Ovary (tissue), 9 donors: ENCODE measurements around the gene HAL. TPM values are rescaled to one million over a fixed set of nuclear protein-coding genes. Genes with fewer than 3 reads are reported as not detected.
"Not testable (repeated sequence)": the region's sequence is repeated elsewhere in the genome, so short reads cannot be mapped to it uniquely, and the experiment has no call there.

ENCODE experiments used
- DNase-seq, 5 donors: peaks; one replicate each; pipeline ENCODE4 v3.0.0-alpha.2; 2019 to 2020
- H3K27ac ChIP-seq, 2 donors: fragments of 200-600 bp; one replicate each; pipeline versions ENCODE4 v1.5.1 to v1.8.0; 2019 to 2022
- H3K27me3 ChIP-seq: fragments of 200-600 bp; one replicate; pipeline ENCODE4 v1.8.0; 2022
- H3K36me3 ChIP-seq: fragments of 200-600 bp; sonication (generic); one replicate; pipeline ENCODE4 v1.5.1; 2019
- H3K4me1 ChIP-seq: one replicate; pipeline ENCODE4 v1.8.1; 2013; ENCODE audit warnings: mild to moderate bottlenecking, moderate library complexity; ENCODE audit not compliant: insufficient read depth
- H3K4me3 ChIP-seq: fragments of 200-600 bp; sonication (generic); one replicate; pipeline ENCODE4 v1.5.1; 2017
- H3K9me3 ChIP-seq, 2 donors: fragments of 200-600 bp in 1 of 2; sonication (generic) in 1 of 2; one replicate each; pipeline versions ENCODE4 v1.5.1 to v1.8.1; 2013 to 2019; ENCODE audit warnings: mild to moderate bottlenecking in 1 of 2, moderate library complexity in 1 of 2
- CTCF ChIP-seq, 3 donors: fragments of 450-650 bp in 2 of 3; fragments of 200-600 bp in 1 of 3; IDR thresholded peaks; one replicate each; pipeline versions ENCODE4 v1.5.1 to v1.8.0; 2016 to 2022; ENCODE audit warnings: antibody characterized with exemption in 3 of 3, mild to moderate bottlenecking in 1 of 3
- EP300 ChIP-seq: sonication (generic); formaldehyde crosslinking; IDR thresholded peaks from one replicate; pipeline ENCODE4 v1.6.1; 2017; ENCODE audit warnings: antibody characterized with exemption
- POLR2A ChIP-seq: fragments of 450-650 bp; IDR thresholded peaks from one replicate; pipeline ENCODE4 v1.6.1; 2017; ENCODE audit warnings: antibody characterized with exemption, mild to moderate bottlenecking, moderate library complexity
- WGBS, 3 donors: extraction: QIAGEN DNeasy Blood & Tissue Kit in 1 of 3; methylation state at CpG; one replicate each; pipeline versions ENCODE4 v1.1.5 to v1.1.7; 2013 to 2017; 5-methylcytosine and 5-hydroxymethylcytosine counted together
- intact Hi-C, 4 donors: fragments of 100-400 bp; cut with DNase I; formaldehyde crosslinking; loops; one replicate each; pipeline versions ENCODE4 v1.11.0 to v1.15.1; 2022 to 2023
- polyA plus RNA-seq, 2 donors: library from polyadenylated mRNA; stranded (reverse); fragments of 200-250 nt in 1 of 2; fragments of 350-450 nt in 1 of 2; fragmentation: Illumina TruSeq in 1 of 2; extraction: RNeasy Lipid Tissue Mini Kit (QIAGEN cat#74804) in 1 of 2; gene quantifications; one replicate each; pipeline ENCODE4 v1.2.3, GENCODE V29; 2013 to 2014
- total RNA-seq, 7 donors: library from RNA; depleted of rRNA in 2 of 7; stranded (reverse); fragments of >200 nt in 2 of 7; fragmentation: NEBNext Ultra II Directional in 3 of 7; extraction: Animal tissue kit (Norgen Biotek cat#: 25700) in 3 of 7; gene quantifications; one replicate each; pipeline versions ENCODE4 v1.1.0 to v1.2.4, GENCODE V29; 2016 to 2023
- donor health status: DM: no; HTN: no; CAD: no; lungs with moderate emphysema.
- donor health status: DM: no; HTN: no; CAD: no.
- donor health status: Bipolar disorder and iron deficiency.
- donor health status: DM: yes; HTN: yes; CAD: no.
- donor health status: DM: no; HTN: no; CAD: no.
- donor health status: DM: yes; HTN: yes; CAD: no.

Gene HAL
- total and polyA plus RNA-seq, 9 donors, result 0.08 to 2.9 (median 0.64) TPM

DNA sequence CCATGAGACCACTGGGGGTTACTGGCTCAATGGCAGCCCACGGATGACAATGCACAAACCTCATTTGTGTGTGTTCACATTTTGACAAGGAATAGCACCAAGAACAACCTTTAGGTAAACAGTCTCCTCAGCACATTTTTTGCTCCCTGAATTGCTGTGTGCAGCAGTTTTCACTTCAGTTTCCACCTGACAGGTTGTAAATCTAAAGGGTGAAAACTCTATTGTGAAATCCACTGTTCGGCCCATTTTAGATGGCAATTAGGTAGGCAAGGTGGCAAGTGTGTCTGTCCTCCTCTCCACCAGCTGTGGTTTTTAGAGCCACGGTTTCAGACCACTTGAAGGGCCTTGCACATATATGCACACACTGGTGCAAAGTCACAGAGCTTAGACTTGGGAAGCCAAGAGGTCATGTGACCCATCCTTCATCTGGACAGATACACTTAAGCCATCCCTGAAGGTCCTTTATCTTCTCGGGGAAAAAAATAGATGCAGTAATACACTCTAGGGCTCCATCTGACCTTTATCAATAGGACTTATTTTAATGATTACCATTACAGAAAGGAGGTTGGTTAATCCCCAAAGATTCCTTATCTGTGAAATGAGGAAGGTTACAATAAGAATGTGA, 23.2 kb downstream of the HAL start:
- Histone ChIP-seq H3K9me3 (no peaks in the 10 kb centered on the region), H3K4me3 (no peak overlapping the region), H3K27me3 (no peaks in the 10 kb centered on the region), H3K27ac (no peak overlapping the region), H3K4me1 (no peaks in the 10 kb centered on the region), H3K36me3 (no peaks in the 10 kb centered on the region)
- intact Hi-C loops, result no loop called here
- 51 to 65% (median 59%) methylated on average over 4 of the region's 4 CpGs for WGBS, 3 donors
- no peak for DNase-seq
- TF ChIP-seq EP300 (no peak), POLR2A (no peak), CTCF (IDR thresholded peaks at IDR 0.05) (no peak)

- 56 to 68% (median 59%) methylated on average over 7 of the region's 7 CpGs for WGBS, 3 donors
- Histone ChIP-seq H3K27me3 (no peaks in the 10 kb centered on the region), H3K4me3 (no peak overlapping the region), H3K36me3 (no peaks in the 10 kb centered on the region), H3K9me3 (no peaks in the 10 kb centered on the region), H3K27ac (no peak overlapping the region), H3K4me1 (no peaks in the 10 kb centered on the region)
- DNase-seq, result no peak
- intact Hi-C loops, result no loop called here
- TF ChIP-seq POLR2A (no peak), CTCF (IDR thresholded peaks at IDR 0.05) (no peak), EP300 (no peak)
Measured at GRCh38 chr12:95970905-95971304, 25.2 kb downstream of the HAL start.

DNA sequence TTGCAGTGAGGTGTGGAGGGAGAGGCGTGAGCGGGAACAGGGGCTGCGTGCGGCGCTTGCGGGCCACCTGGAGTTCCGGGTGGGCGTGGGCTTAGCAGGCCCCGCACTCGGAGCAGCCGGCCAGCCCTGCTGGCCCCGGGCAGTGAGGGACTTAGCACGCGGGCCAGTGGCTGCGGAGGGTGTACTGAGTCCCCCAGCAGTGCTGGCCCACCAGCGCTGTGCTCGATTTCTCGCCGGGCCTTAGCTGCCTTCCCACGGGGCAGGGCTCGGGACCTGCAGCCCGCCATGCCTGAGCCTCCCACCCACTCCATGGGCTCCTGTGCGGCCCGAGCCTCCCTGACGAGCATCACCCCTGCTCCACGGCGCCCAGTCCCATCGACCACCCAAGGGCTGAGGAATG, 27.0 kb downstream of the HAL start:
- H3K4me3 ChIP-seq, intact Hi-C loops, DNase-seq, H3K4me1 ChIP-seq, H3K36me3 ChIP-seq, H3K27me3 ChIP-seq, H3K9me3 ChIP-seq, H3K27ac ChIP-seq: not testable (repeated sequence)
- 95% methylated on average over 24 to 28 of the region's 28 CpGs for WGBS, 3 donors

DNA sequence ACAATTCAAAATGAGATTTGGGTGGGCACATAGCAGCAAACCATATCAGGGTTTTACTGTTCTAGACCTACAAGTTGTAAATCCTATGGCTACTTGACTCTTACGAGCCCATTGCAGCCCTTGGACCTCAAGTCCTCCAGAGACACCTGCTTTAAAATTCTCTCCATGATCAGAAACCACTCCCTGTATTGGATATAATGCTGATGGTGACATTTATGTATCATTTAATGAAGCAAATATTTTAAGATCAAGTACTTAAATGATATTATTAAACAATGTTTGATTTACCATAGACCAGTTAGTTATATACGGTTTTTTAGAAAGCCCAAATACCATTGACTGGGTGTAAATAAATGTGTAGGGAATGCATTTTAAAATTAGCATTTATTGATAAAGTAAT, 28.8 kb downstream of the HAL start:
- no peaks in the 10 kb centered on the region for H3K27me3 ChIP-seq
- no peak for DNase-seq
- no peaks in the 10 kb centered on the region for H3K9me3 ChIP-seq
- 91 to 93% (median 92%) methylated on average over 2 of the region's 2 CpGs for WGBS, 3 donors
- TF ChIP-seq CTCF (IDR thresholded peaks at IDR 0.05), result no peak
- no peak for TF ChIP-seq POLR2A
- no peak for TF ChIP-seq EP300
- no peaks in the 10 kb centered on the region for H3K4me1 ChIP-seq
- H3K27ac ChIP-seq, result no peak overlapping the region
- no peaks in the 10 kb centered on the region for H3K36me3 ChIP-seq
- intact Hi-C loops, result no loop called here
- no peak overlapping the region for H3K4me3 ChIP-seq

DNA sequence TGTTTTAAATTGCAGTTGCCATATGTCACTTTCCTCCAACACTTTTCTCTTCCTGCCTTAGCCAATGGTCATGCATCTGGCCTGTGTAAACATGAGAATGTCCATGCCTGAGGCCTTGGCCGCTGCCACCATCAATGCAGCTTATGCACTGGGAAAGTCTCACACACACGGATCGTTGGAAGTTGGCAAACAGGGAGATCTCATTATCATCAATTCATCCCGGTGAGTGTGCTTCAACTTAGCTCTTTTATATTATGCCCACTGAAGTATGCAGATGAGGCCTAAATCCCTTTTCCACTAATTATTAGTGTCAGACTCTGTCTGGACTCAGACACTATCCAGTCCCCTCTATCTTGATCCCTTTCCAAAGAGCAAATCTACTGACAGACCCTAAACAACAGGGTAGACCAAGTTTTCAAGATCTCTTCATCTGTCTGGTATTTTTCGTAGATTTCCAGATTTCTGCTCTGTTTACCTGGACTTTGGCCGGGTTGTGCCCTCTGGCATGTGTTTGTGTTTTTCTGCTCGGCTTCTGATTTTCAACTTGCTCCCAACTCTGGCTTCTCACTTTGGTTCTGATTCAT, 29.8 kb downstream of the HAL start:
- H3K4me1 ChIP-seq, result no peaks in the 10 kb centered on the region
- H3K4me3 ChIP-seq, result no peak overlapping the region
- intact Hi-C loops, result no loop called here
- no peaks in the 10 kb centered on the region for H3K9me3 ChIP-seq
- WGBS, 3 donors, result 69 to 89% (median 76%) methylated on average over 7 of the region's 7 CpGs
- no peaks in the 10 kb centered on the region for H3K27me3 ChIP-seq
- no peak for DNase-seq
- no peaks in the 10 kb centered on the region for H3K36me3 ChIP-seq
- no peak overlapping the region for H3K27ac ChIP-seq
- TF ChIP-seq POLR2A (no peak), CTCF (IDR thresholded peaks at IDR 0.05) (no peak), EP300 (no peak)
